Endodermal cell (in vitro differentiated cells): ENCODE results near the gene SPG7. TPM values are rescaled to one million over a fixed set of nuclear protein-coding genes. Genes with fewer than 3 reads are reported as not detected.
"Not testable (repeated sequence)": the region's sequence is repeated elsewhere in the genome, so short reads cannot be mapped to it uniquely, and the experiment has no call there.

ENCODE experiments used
- DNase-seq: peaks from one replicate; pipeline ENCODE4 v3.0.0-alpha.2; 2017
- H3K27ac ChIP-seq: 2 replicates; pipeline ENCODE4 v1.5.1; 2013; ENCODE audit warnings: mild to moderate bottlenecking, low read depth, low read length, moderate library complexity
- H3K27me3 ChIP-seq: 2 replicates; pipeline ENCODE4 v1.6.1; 2013; ENCODE audit warnings: mild to moderate bottlenecking, low read length, moderate library complexity; ENCODE audit not compliant: insufficient read depth, control insufficient read depth, poor library complexity, severe bottlenecking
- H3K36me3 ChIP-seq: 2 replicates; pipeline ENCODE4 v1.7.0; 2013; ENCODE audit warnings: mild to moderate bottlenecking, low read length, moderate library complexity; ENCODE audit not compliant: control insufficient read depth, insufficient read depth
- H3K4me1 ChIP-seq: one replicate; pipeline ENCODE4 v1.7.0; 2013; ENCODE audit warnings: low read length; ENCODE audit not compliant: control insufficient read depth, insufficient read depth
- H3K4me3 ChIP-seq: 2 replicates; pipeline ENCODE4 v1.5.1; 2013; ENCODE audit warnings: mild to moderate bottlenecking, low read length, moderate library complexity
- H3K9ac ChIP-seq: 2 replicates; pipeline ENCODE4 v1.6.1; 2013; ENCODE audit warnings: mild to moderate bottlenecking, low read length, moderate library complexity; ENCODE audit not compliant: poor library complexity, severe bottlenecking; ENCODE audit errors: extremely low read depth
- H3K9me3 ChIP-seq: 2 replicates; pipeline ENCODE4 v1.6.1; 2013; ENCODE audit warnings: mild to moderate bottlenecking, low read length, moderate library complexity; ENCODE audit not compliant: control insufficient read depth
- H3K27ac Mint-ChIP-seq: 2 replicates; pipeline ENCODE4 v1.8.0; 2020; ENCODE audit warnings: mixed read lengths
- H3K27me3 Mint-ChIP-seq: 2 replicates; pipeline ENCODE4 v1.8.0; 2021; ENCODE audit warnings: mild to moderate bottlenecking, mixed read lengths; ENCODE audit not compliant: insufficient read depth
- H3K36me3 Mint-ChIP-seq: 2 replicates; pipeline ENCODE4 v1.8.0; 2020; ENCODE audit warnings: low read depth, mixed read lengths
- H3K4me1 Mint-ChIP-seq: 2 replicates; pipeline ENCODE4 v1.8.0; 2020; ENCODE audit warnings: mixed read lengths
- H3K4me3 Mint-ChIP-seq: 2 replicates; pipeline ENCODE4 v1.8.0; 2020; ENCODE audit warnings: mild to moderate bottlenecking, moderate library complexity, mixed read lengths
- H3K9me3 Mint-ChIP-seq: 2 replicates; pipeline ENCODE4 v1.8.0; 2020; ENCODE audit warnings: mild to moderate bottlenecking, mixed read lengths
- WGBS, 2 experiments: methylation state at CpG; one replicate each; pipeline versions ENCODE4 v1.1.5 to v1.1.7; 2013; ENCODE audit warnings: missing lambda C conversion rate in 2 of 2, mixed read lengths in 1 of 2; ENCODE audit not compliant: insufficient coverage in 1 of 2, insufficient read length in 1 of 2; 5-methylcytosine and 5-hydroxymethylcytosine counted together
- total RNA-seq, 2 donors: library from RNA; stranded (reverse); fragmentation: NEBNext Ultra II Directional in 1 of 2; extraction: Animal tissue kit (Norgen Biotek cat#: 25700) in 1 of 2; gene quantifications; 2 replicates in 1 of 2; 3 replicates in 1 of 2; pipeline ENCODE4 v1.2.1, GENCODE V29; 2021
- TF ChIP-seq, protein P1 (sequence below): fragments of 200-600 bp; sonication (generic); conservative IDR thresholded peaks from 2 replicates; pipeline ENCODE4 v1.5.0; 2021; ENCODE audit warnings: antibody characterized with exemption, mild to moderate bottlenecking

Gene SPG7
- total RNA-seq, 2 donors from 2014 or later, result 153 to 156 TPM

DNA sequence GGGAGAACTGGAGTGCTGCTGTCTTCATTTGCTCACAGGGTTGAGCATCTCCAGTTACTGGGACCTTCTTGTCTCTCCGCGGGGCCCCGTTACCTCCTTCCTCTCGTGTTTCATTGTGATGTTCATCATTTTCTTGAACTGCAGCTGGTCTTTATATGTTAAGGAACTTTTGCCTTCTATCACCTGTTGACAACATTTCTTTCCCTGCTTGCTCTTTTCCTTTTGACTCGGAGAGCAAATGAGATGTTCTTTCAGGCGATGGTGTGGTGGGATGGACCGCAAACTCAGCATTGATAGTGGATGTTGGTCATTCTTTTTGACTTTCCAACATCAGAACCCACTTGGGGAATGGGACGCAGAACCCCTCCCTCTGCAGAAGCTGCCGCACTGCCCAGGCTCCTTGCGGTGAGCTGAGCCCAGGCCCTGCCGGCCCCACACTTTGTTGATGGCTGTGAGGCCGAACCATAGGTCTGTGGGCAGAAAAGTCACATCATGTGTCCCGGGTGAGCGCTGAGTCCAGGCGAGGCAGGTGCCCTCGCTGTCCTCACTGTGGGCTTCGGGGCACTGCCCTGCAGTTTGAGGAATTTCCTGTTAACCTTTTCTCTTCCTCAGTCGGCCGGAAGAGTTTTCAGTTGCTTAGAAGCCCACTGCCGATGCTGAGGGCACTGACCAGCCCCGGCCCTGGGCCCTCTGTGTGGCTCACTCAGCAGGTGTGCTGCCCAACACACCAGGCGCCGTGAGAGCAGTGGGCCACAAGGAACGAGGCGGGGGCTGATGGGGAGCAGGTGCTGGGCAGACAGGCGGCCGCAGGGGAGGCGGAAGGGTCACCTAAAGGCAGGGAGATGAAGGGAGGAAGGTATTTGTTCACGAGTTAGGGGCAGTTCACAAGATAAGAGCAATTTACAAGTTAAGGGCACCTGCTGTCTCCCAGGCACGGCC lies 59.7 kb downstream of the SPG7 start:
- Mint-ChIP-seq H3K9me3 (no peaks in the 10 kb centered on the region), H3K36me3 (peaks cover 18% of the 10 kb centered on the region), H3K27me3 (peaks cover 25% of the 10 kb centered on the region), H3K4me3 (no peak overlapping the region), H3K27ac (no peak overlapping the region), H3K4me1 (peaks cover 40% of the 10 kb centered on the region)
- peaks cover 21% of the 10 kb centered on the region for H3K36me3 ChIP-seq
- no peak overlapping the region for H3K4me3 ChIP-seq
- TF ChIP-seq, protein P1, sequence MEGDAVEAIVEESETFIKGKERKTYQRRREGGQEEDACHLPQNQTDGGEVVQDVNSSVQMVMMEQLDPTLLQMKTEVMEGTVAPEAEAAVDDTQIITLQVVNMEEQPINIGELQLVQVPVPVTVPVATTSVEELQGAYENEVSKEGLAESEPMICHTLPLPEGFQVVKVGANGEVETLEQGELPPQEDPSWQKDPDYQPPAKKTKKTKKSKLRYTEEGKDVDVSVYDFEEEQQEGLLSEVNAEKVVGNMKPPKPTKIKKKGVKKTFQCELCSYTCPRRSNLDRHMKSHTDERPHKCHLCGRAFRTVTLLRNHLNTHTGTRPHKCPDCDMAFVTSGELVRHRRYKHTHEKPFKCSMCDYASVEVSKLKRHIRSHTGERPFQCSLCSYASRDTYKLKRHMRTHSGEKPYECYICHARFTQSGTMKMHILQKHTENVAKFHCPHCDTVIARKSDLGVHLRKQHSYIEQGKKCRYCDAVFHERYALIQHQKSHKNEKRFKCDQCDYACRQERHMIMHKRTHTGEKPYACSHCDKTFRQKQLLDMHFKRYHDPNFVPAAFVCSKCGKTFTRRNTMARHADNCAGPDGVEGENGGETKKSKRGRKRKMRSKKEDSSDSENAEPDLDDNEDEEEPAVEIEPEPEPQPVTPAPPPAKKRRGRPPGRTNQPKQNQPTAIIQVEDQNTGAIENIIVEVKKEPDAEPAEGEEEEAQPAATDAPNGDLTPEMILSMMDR, result no peak
- WGBS, 2 experiments, result 86 to 87% methylated on average over 22 to 29 of the region's 30 CpGs
- H3K4me1 ChIP-seq, result peaks cover 19% of the 10 kb centered on the region
- H3K9me3 ChIP-seq, result no peaks in the 10 kb centered on the region
- peak; percentile 51 for DNase-seq
- H3K27ac ChIP-seq, result no peak overlapping the region
- H3K27me3 ChIP-seq, result no peaks in the 10 kb centered on the region
- no peak overlapping the region for H3K9ac ChIP-seq

DNA sequence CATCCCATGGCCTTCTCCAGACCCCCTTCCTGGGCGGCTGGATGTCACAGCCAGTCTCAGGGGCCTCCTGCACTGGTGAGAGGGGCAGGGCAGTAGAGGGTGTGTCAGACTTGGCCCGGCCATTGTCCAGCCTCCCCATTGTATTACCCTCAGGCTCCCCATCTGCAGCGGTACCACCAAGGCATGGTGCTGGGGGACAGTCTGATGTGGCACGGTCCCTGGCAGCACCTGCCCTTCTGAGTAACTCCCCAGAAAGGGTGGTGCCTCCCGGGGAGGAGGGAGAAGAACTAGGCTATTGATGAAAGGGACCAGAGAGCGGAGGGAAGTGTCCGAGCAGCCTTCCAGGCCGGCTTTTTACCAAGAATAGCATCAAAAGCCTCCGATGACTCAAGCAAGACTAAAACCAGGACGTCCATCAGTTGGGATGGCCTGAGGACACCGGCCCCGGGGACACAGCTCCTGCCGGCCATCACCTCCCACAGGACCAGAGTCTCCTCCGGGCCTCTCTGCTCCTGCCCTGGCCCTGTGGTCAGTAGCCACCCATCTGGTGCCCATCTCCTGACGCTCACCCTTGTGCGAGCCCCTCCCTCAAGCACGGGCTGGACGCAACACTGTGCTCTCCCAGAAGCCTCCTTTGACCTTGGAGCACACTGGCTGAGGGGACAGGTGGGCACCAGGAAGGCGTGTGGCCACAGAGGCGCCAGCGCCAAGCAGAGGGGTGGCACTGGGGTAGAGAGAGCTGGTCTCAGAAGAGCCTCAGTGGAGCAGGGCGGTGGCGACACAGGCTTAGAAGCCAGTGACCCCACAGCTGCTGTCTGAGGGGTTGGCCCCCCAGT lies 61.5 kb downstream of the SPG7 start:
- no peak overlapping the region for H3K4me3 Mint-ChIP-seq
- peaks cover 37% of the 10 kb centered on the region for H3K27me3 Mint-ChIP-seq
- Histone ChIP-seq H3K27me3 (peaks cover under 1% of the 10 kb centered on the region), H3K4me3 (no peak overlapping the region), H3K36me3 (peaks cover 3% of the 10 kb centered on the region), H3K4me1 (peaks cover 15% of the 10 kb centered on the region), H3K9me3 (no peaks in the 10 kb centered on the region), H3K27ac (no peak overlapping the region), H3K9ac (no peak overlapping the region)
- WGBS, 2 experiments, result 81 to 90% methylated on average over 18 to 23 of the region's 23 CpGs
- no peaks in the 10 kb centered on the region for H3K36me3 Mint-ChIP-seq
- peaks cover 25% of the 10 kb centered on the region for H3K4me1 Mint-ChIP-seq
- TF ChIP-seq, protein P1, result no peak
- no peaks in the 10 kb centered on the region for H3K9me3 Mint-ChIP-seq
- no peak for DNase-seq
- no peak overlapping the region for H3K27ac Mint-ChIP-seq

DNA sequence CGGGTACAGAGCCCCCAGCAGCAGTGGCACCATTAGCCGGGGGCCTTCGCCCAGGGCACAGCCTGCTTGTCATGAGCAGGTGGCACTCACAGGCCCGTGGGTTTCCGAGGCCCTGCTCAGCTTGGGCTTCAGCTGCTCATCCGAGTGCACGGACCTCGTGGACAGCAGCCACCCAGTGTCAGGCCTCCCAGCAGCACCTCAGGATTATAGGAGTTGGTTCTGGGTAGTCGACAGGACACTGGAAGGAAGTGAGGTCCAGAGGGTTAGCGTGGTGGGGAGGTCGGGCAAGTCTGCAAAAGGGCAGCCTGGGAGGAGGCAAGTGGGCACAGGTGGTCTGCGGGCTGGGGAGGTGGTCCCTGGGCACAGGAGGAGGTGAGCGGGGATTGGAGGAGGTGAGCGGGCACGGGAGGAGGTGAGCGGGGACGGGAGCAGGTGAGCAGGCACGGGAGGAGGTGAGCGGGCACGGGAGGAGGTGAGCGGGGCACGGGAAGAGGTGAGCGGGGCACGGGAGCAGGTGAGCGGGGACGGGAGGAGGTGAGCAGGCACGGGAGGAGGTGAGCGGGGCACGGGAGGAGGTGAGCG lies 62.2 kb downstream of the SPG7 start:
- Histone ChIP-seq H3K4me3 (no peak overlapping the region), H3K4me1 (peaks cover 11% of the 10 kb centered on the region), H3K9me3 (no peaks in the 10 kb centered on the region), H3K36me3 (no peaks in the 10 kb centered on the region), H3K9ac (no peak overlapping the region), H3K27ac (no peak overlapping the region), H3K27me3 (peaks cover 8% of the 10 kb centered on the region)
- no peaks in the 10 kb centered on the region for H3K9me3 Mint-ChIP-seq
- no peaks in the 10 kb centered on the region for H3K36me3 Mint-ChIP-seq
- H3K27ac Mint-ChIP-seq, result no peak overlapping the region
- H3K4me3 Mint-ChIP-seq, result no peak overlapping the region
- DNase-seq, result no peak
- peaks cover 17% of the 10 kb centered on the region for H3K4me1 Mint-ChIP-seq
- peaks cover 44% of the 10 kb centered on the region for H3K27me3 Mint-ChIP-seq
- TF ChIP-seq, protein P1, result no peak
- WGBS, 2 experiments, result 90 to 94% methylated on average over 19 to 26 of the region's 30 CpGs

DNA sequence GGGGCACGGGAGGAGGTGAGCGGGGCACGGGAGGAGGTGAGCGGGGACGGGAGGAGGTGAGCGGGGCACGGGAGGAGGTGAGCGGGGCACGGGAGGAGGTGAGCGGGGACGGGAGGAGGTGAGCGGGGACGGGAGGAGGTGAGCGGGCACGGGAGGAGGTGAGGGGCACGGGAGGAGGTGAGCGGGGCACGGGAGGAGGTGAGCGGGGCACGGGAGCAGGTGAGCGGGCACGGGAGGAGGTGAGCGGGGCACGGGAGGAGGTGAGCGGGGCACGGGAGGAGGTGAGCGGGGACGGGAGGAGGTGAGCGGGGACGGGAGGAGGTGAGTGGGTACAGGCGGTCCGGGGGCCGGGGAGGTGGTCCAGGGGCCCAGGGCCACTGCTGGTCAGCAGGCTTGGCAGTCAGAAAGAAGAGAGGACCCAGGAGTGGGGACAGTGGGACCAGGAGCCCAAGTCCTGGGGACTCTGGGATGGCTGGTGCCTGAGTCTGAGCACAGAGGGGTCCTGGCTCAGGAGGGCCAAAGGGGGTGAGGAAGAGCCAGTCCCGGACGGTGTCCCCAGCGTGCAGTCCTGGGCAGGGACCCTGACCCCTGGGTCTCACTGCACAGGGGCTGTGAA lies 62.9 kb downstream of the SPG7 start:
- peaks cover 13% of the 10 kb centered on the region for H3K4me1 Mint-ChIP-seq
- H3K4me1 ChIP-seq, result peaks cover 11% of the 10 kb centered on the region
- not testable (repeated sequence) for H3K27ac ChIP-seq, H3K4me3 Mint-ChIP-seq, H3K4me3 ChIP-seq, H3K9me3 ChIP-seq, H3K9me3 Mint-ChIP-seq, H3K36me3 Mint-ChIP-seq, H3K36me3 ChIP-seq, H3K27ac Mint-ChIP-seq, DNase-seq, H3K9ac ChIP-seq
- H3K27me3 Mint-ChIP-seq, result peaks cover 47% of the 10 kb centered on the region
- 82 to 90% methylated on average over 8 to 10 of the region's 36 CpGs for WGBS, 2 experiments
- H3K27me3 ChIP-seq, result peaks cover 13% of the 10 kb centered on the region
